ENCODE data around the gene ST7L.

DNA sequence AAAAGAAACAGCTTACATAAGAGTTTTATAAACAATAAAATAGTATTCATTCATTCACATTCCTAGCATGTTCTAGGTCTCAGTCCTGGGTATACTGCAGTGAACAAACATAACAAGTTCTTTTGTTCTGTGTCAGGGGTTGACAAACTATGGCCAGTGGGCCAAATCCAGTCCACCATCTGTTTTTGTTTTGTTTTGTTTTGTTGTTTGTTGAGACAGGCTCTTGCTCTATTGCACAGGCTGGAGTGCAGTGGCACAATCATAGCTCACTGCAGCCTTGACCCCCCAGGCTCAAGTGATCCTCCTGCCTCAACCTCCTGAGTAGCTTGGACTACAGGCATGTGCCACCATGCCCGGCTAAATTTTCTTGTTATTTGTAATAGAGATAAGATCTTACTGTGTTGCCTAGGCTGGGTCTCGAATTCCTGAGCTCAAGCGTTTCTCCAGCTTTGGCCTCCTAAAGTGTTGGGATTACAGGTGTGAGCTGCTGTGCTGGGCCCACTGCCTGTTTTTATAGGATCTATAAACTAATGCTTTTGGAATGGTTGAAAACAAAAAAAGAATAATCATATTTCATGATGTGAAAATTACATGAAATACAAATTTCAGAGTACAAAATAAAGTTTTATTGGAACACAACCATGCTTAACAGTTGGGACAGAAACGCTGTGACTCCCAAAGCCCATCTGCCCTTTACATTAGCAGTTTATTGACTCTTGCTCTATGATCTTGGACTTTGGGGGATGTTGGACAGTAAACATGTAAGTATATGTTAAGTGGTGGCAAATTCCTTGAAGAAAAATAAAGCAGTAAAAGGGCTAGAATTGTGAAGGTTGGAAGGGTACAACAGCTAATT is 18.5 kb upstream of the ST7L start:
- no peak for TF ChIP-seq EZH2 (IDR thresholded peaks at IDR 0.05; ENCODE audit: insufficient read depth, poor library complexity, severe bottlenecking)
- no peak for TF ChIP-seq EZH2phosphoT487 (IDR thresholded peaks at IDR 0.05; ENCODE audit: insufficient read depth, low read depth)

All from GM23248 (cell line).